GM12873 (cell line): ENCODE results near the gene MLEC.

Source experiments
- CTCF ChIP-seq: IDR thresholded peaks from 2 replicates; pipeline ENCODE4 v1.5.1; 2012; ENCODE audit warnings: low read depth, mild to moderate bottlenecking, moderate library complexity, low read length, control low read depth; ENCODE audit not compliant: insufficient read depth; ENCODE audit errors: missing control alignments

MLEC gene

GRCh38 chr12:120686690-120687577 is at the start of gene MLEC:
TSS of gene MLEC (plus strand) at chr12:120687149. CDS start at chr12:120687297, 148 bp downstream.
- peak; percentile 19 for TF ChIP-seq CTCF

GRCh38 chr12:120639771-120640721 is 46.9 kb upstream of the MLEC start, which contains the start of gene CABP1:
TSS of gene CABP1 (plus strand) at chr12:120640626. CDS start at chr12:120640686, 60 bp downstream.
- peak; percentile 49 for TF ChIP-seq CTCF

GRCh38 chr12:120640861-120641833 is 45.8 kb upstream of the MLEC start:
- no peak for TF ChIP-seq CTCF

GRCh38 chr12:120642121-120642520 is 44.8 kb upstream of the MLEC start:
- no peak for TF ChIP-seq CTCF

- TF ChIP-seq CTCF = no peak
These were observed 44.1 kb upstream of the MLEC start for GRCh38 chr12:120642826-120643225.

GRCh38 chr12:120643574-120643973 is 43.4 kb upstream of the MLEC start:
- no peak for TF ChIP-seq CTCF
